CD4-positive, alpha-beta T cell treated with Interleukin-10 for 1 hour (primary cell): ENCODE results near the gene ZCCHC12.

ENCODE experiments used
- DNase-seq: peaks from one replicate; pipeline ENCODE4 v3.0.0-alpha.2; 2020

ZCCHC12 gene

DNA sequence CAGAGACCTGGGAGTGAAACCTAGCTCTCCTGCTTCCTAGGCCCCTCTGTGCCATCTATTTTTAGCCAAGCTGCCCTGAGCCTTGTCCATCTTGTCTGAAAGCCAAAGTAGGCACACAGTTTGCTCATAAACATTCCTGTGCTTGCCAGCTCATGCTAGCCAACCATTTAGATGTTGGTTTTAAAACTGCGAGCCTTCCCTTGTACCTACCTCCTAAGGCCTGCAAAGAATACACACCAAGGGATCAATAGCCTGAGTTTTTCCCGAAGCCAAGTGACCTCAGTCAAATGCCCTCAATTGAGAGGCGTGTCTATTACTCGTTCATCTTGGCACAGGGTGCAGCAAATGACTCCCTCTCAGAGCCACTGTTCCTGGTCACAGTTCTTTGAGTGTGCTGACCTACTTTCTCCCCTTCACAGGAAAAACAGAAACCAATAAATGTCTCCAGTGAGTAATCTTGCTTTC is 48.5 kb downstream of the ZCCHC12 start:
- DNase-seq, result no peak
